GM12878 (cell line): ENCODE measurements around the gene ATP6V0D1. TPM values are rescaled to one million over a fixed set of nuclear protein-coding genes. Genes with fewer than 3 reads are reported as not detected.

Experiments
- ATAC-seq: fragments of 200-7000 bp; cut with Tn5 transposase; 3 replicates; pipeline ENCODE4 v1.9.1; 2020; ENCODE audit warnings: mild to moderate bottlenecking, moderate library complexity
- BruUV-seq: library from RNA; stranded (reverse); fragments of 400-500 nt; replicated peaks from 2 replicates; lab custom pipeline; 2021; lab: Mats Ljungman, UMichigan
- CTCF ChIA-PET: fragments of 300-600 bp; sonication (Branson Sonifier 250); formaldehyde crosslinking; extraction: SDS; loops from one replicate; lab custom pipeline; 2021; ENCODE audit warnings: inconsistent platforms; lab: Yijun Ruan, JAX
- POLR2A ChIA-PET: fragments of 350-600 bp; formaldehyde crosslinking; extraction: SDS; loops from one replicate; lab custom pipeline; 2021; ENCODE audit warnings: inconsistent platforms; lab: Charles Lee
- RAD21 ChIA-PET: fragments of 300-600 bp; sonication (Branson Sonifier 250); formaldehyde crosslinking; loops from one replicate; lab custom pipeline; 2023; ENCODE audit warnings: antibody characterized with exemption; ENCODE audit not compliant: unreplicated experiment; lab: Charles Lee
- SMC1A ChIA-PET: fragments of 300-600 bp; sonication (Branson Sonifier 250); formaldehyde crosslinking; loops from one replicate; lab custom pipeline; 2023; ENCODE audit not compliant: unreplicated experiment, uncharacterized antibody; lab: Charles Lee
- DNase-seq: peaks from one replicate; pipeline ENCODE4 v3.0.0-alpha.2; 2011; ENCODE audit warnings: low read depth, low spot score
- FAIRE-seq: peaks from 3 replicates; lab custom pipeline; 2011; peaks lifted over from hg19 to GRCh38; lab: Jason Lieb, UNC
- H2AFZ ChIP-seq: 2 replicates; pipeline ENCODE4 v1.6.0; 2011; ENCODE audit warnings: low read depth, low read length, control low read depth; ENCODE audit not compliant: control insufficient read depth
- H3K27ac ChIP-seq: 2 replicates; pipeline ENCODE4 v1.5.1; 2011; ENCODE audit warnings: control low read depth; ENCODE audit not compliant: control insufficient read depth, insufficient read depth
- H3K27me3 ChIP-seq, 2 experiments: replicated peaks in 1 of 2; 2 replicates each; pipeline versions ENCODE4 v1.6.0 to v1.6.1; 2011; ENCODE audit warnings: low read length in 1 of 2; ENCODE audit not compliant: control insufficient read depth in 2 of 2, insufficient read depth in 2 of 2
- H3K36me3 ChIP-seq, 2 experiments: 2 replicates each; pipeline ENCODE4 v1.5.1; 2011; ENCODE audit warnings: low read length in 1 of 2; ENCODE audit not compliant: control insufficient read depth in 2 of 2, insufficient read depth in 2 of 2
- H3K4me1 ChIP-seq: 2 replicates; pipeline ENCODE4 v1.6.1; 2011; ENCODE audit warnings: mild to moderate bottlenecking, low read length, moderate library complexity, mixed read lengths; ENCODE audit not compliant: control insufficient read depth, insufficient read depth
- H3K4me2 ChIP-seq: 2 replicates; pipeline ENCODE4 v1.6.0; 2011; ENCODE audit warnings: control low read depth; ENCODE audit not compliant: control insufficient read depth, insufficient read depth
- H3K4me3 ChIP-seq: fragments of 200-600 bp; sonication (generic); 2 replicates; pipeline ENCODE4 v1.5.1; 2016
- H3K79me2 ChIP-seq: 2 replicates; pipeline ENCODE4 v1.6.0; 2011; ENCODE audit warnings: low read length; ENCODE audit not compliant: control insufficient read depth, insufficient read depth
- H3K9ac ChIP-seq: 2 replicates; pipeline ENCODE4 v1.8.0; 2011; ENCODE audit warnings: low read length, control low read depth, mixed read lengths; ENCODE audit not compliant: control insufficient read depth, insufficient read depth
- H3K9me3 ChIP-seq: replicated peaks from 3 replicates; pipeline ENCODE4 v1.5.1; 2011; ENCODE audit warnings: mild to moderate bottlenecking, low read length; ENCODE audit not compliant: control insufficient read depth, insufficient read depth
- H4K20me1 ChIP-seq: 2 replicates; pipeline ENCODE4 v1.6.0; 2011; ENCODE audit not compliant: control insufficient read depth, insufficient read depth
- GATAD2B ChIP-seq: fragments of 450-650 bp; conservative IDR thresholded peaks from 2 replicates; pipeline ENCODE4 v1.6.1; 2017; ENCODE audit warnings: low read depth, mild to moderate bottlenecking, moderate library complexity
- KAT2A ChIP-seq: conservative IDR thresholded peaks from 2 replicates; pipeline ENCODE4 v1.6.1; 2011; ENCODE audit warnings: low read depth, low read length; ENCODE audit not compliant: control insufficient read depth
- SPI1 ChIP-seq: IDR thresholded peaks from 2 replicates; pipeline ENCODE4 v1.6.1; 2011; ENCODE audit warnings: low read depth, mild to moderate bottlenecking, low read length, moderate library complexity, borderline replicate concordance; ENCODE audit not compliant: insufficient read depth
- TCF3 ChIP-seq: IDR thresholded peaks from 2 replicates; pipeline ENCODE4 v1.6.1; 2012; ENCODE audit warnings: low read depth, mild to moderate bottlenecking, low read length, borderline replicate concordance; ENCODE audit not compliant: insufficient read depth
- WGBS: methylation state at CpG from one replicate; pipeline ENCODE4 v1.1.6; 2016; ENCODE audit warnings: low lambda C conversion rate; ENCODE audit not compliant: insufficient replicate concordance, insufficient coverage; ENCODE audit errors: missing lambda C conversion rate; 5-methylcytosine and 5-hydroxymethylcytosine counted together
- in situ Hi-C: fragments of 300-500 bp; cut with MboI; formaldehyde crosslinking; loops from 9 replicates; pipeline ENCODE4 v1.14.3; 2018; ENCODE audit warnings: mixed read lengths
- intact Hi-C: fragments of 100-400 bp; cut with micrococcal nuclease; formaldehyde crosslinking; loops from one replicate; pipeline ENCODE4 v1.14.2; 2022; ENCODE audit not compliant: unreplicated experiment
- polyA plus RNA-seq, 11 experiments: library from polyadenylated mRNA; depleted of rRNA in 4 of 11; unstranded in 6 of 11; stranded (reverse) in 5 of 11; fragments of >200 nt; fragmentation: Nextera tagmentation in 4 of 11; fragmentation: Illumina TruSeq in 1 of 11; extraction: Ambion mirVana in 4 of 11; extraction: Trizol in 1 of 11; gene quantifications; 1 replicate in 1 of 11; 2 replicates in 10 of 11; pipeline versions ENCODE4 v1.2.1 to v1.2.3, GENCODE V29; 2011 to 2016; ENCODE audit warnings: inconsistent platforms in 2 of 11, missing spikeins in 2 of 11, low read depth in 1 of 11
- total RNA-seq, 4 experiments: library from RNA; depleted of rRNA in 3 of 4; stranded (reverse); fragments of >200 nt in 3 of 4; fragmentation: Illumina TruSeq in 1 of 4; extraction: Trizol in 1 of 4; gene quantifications; 2 replicates each; pipeline versions ENCODE4 v1.2.1 to v1.2.3, GENCODE V29; 2013 to 2021

The ATP6V0D1 gene
- total and polyA plus RNA-seq, 10 of the 15 experiments (the other 5 are each of a cell fraction or from before 2014, with no cell fraction given), result 28.1 to 141 (median 70.3) TPM

DNA sequence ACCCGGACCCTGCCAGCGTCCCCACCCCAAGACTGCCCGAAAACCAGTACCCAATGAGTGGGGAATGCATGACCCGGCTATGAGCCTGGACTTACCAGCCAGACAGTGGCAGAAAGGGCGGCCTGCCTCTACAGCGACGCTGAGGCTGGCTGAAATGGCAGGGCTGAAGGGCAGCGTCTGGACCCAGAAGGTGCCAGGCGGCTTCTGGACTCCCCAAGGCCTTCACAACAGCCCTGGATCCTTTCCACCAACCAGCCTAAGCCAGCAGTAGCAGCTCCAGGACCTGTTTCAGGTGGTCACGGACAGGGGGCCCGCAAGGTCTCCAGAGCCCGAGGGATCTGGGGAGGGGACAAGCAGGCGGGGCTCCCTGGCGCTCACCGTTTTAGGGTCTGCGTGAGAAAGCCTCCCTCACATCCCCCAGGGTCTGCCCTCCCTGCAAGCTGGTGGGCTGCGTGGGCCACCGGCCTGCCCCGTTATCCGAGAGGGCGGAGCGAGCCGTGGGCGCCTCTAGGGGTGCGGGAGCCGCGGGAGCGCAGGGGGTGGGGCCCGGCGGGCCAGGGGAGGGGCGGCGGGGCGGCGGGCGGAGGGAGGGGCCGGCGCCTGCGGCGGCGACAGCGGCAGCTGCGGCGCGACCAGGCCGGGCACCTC lies 47.4 kb upstream of the ATP6V0D1 start, which contains the start of gene RIPOR1 (continued):
- TF ChIP-seq TCF3, result no peak
- no peak for TF ChIP-seq SPI1

GRCh38 chr16:67526149-67526791 lies 45.3 kb upstream of the ATP6V0D1 start:
- ChIA-PET SMC1A (interaction anchor here (0.7 to 2.1 kb wide), 3 partner anchors 11 to 193 kb away, joined by 3 to 4 read pairs (median 3); partner anchors contain the start of gene GFOD2), POLR2A (interaction anchor here (0.5 kb wide), 1 partner anchor 8 kb away, joined by 4 read pairs; no protein-coding TSS in a partner anchor), CTCF (interaction anchor here (1.0 to 2.2 kb wide), 4 partner anchors 21 to 141 kb away, joined by 3 to 10 read pairs (median 4); partner anchors contain the start of genes C16orf86 and ENKD1), RAD21 (interaction anchor here (0.6 to 1.5 kb wide), 3 partner anchors 10 to 141 kb away, joined by 3 to 4 read pairs (median 3); no protein-coding TSS in a partner anchor)
- DNase-seq (no peak), ATAC-seq (no peak), FAIRE-seq (no peak)
- no peak overlapping the region for H3K4me3 ChIP-seq
- TF ChIP-seq GATAD2B, result no peak
- TF ChIP-seq KAT2A, result no peak
- 42% methylated on average over 3 of the region's 3 CpGs for WGBS
- no peaks in the 10 kb centered on the region for H3K9me3 ChIP-seq
- H3K79me2 ChIP-seq, result no peaks in the 10 kb centered on the region; the same call in 1 of the 2 replicates
- H2AFZ ChIP-seq, result no peak overlapping the region
- H3K4me1 ChIP-seq, result peaks cover 23% of the 10 kb centered on the region
- no TSS peak for BruUV-seq
- in situ Hi-C loops, result no loop called here
- H3K27me3 ChIP-seq, result no peaks in the 10 kb centered on the region
- H3K9ac ChIP-seq, result no peak overlapping the region
- no peak overlapping the region for H3K4me2 ChIP-seq
- intact Hi-C loops, result loop anchor here (10.0 kb wide), 1 partner anchor 399 kb away; no protein-coding TSS in a partner anchor
- H3K36me3 ChIP-seq, result no peaks in the 10 kb centered on the region
- H3K27ac ChIP-seq, result no peak overlapping the region
- no peaks in the 10 kb centered on the region for H4K20me1 ChIP-seq
